HepG2 (cell line): ENCODE data around the gene OST4. TPM values are rescaled to one million over a fixed set of nuclear protein-coding genes. Genes with fewer than 3 reads are reported as not detected.

ENCODE experiments used
- BRF2 ChIP-seq: sonication (generic); formaldehyde crosslinking; IDR thresholded peaks from 2 replicates; pipeline ENCODE4 v1.8.1; 2022; ENCODE audit warnings: mild to moderate bottlenecking, missing genetic modification reagents
- CBX5 ChIP-seq: sonication (generic); formaldehyde crosslinking; IDR thresholded peaks from 2 replicates; pipeline ENCODE4 v1.4.0; 2020; ENCODE audit warnings: missing genetic modification reagents, borderline replicate concordance
- E2F5 ChIP-seq: sonication (generic); formaldehyde crosslinking; conservative IDR thresholded peaks from 2 replicates; pipeline ENCODE4 v1.4.0; 2020; ENCODE audit warnings: missing genetic modification reagents
- ETV5 ChIP-seq: IDR thresholded peaks from 2 replicates; pipeline ENCODE4 v1.6.1; 2018; ENCODE audit warnings: missing biosample characterization, missing genetic modification reagents, inconsistent platforms, borderline replicate concordance
- HNF1B ChIP-seq: sonication (generic); formaldehyde crosslinking; IDR thresholded peaks from 2 replicates; pipeline ENCODE4 v1.5.1; 2020; ENCODE audit warnings: mild to moderate bottlenecking, moderate library complexity, missing genetic modification reagents
- RNF219 ChIP-seq: sonication (generic); formaldehyde crosslinking; IDR thresholded peaks from 2 replicates; pipeline ENCODE4 v1.5.0; 2020; ENCODE audit warnings: mild to moderate bottlenecking, missing genetic modification reagents
- SKIL ChIP-seq: sonication (generic); formaldehyde crosslinking; IDR thresholded peaks from 2 replicates; pipeline ENCODE4 v1.8.0; 2022; ENCODE audit warnings: missing genetic modification reagents, mild to moderate bottlenecking, moderate library complexity, borderline replicate concordance
- SP5 ChIP-seq: IDR thresholded peaks from 2 replicates; pipeline ENCODE4 v1.6.1; 2016; ENCODE audit warnings: low read depth, borderline replicate concordance
- TFAP4 ChIP-seq: sonication (generic); IDR thresholded peaks from 2 replicates; pipeline ENCODE4 v1.6.1; 2016; ENCODE audit warnings: low read depth, borderline replicate concordance
- USF2 ChIP-seq, 2 experiments: sonication (generic) in 1 of 2; formaldehyde crosslinking in 1 of 2; IDR thresholded peaks; 2 replicates each; pipeline versions ENCODE4 v1.5.1 to v1.6.1; 2011 to 2020; ENCODE audit warnings: borderline replicate concordance in 1 of 2, low read depth in 1 of 2, low read length in 1 of 2, mild to moderate bottlenecking in 1 of 2, missing genetic modification reagents in 1 of 2, moderate library complexity in 1 of 2
- ZBTB26 ChIP-seq: IDR thresholded peaks from 2 replicates; pipeline ENCODE4 v1.6.1; 2016; ENCODE audit warnings: missing compliant biosample characterization, missing genetic modification reagents, borderline replicate concordance
- ZFP62 ChIP-seq: sonication (generic); formaldehyde crosslinking; IDR thresholded peaks from 2 replicates; pipeline ENCODE4 v1.4.0; 2020; ENCODE audit warnings: missing genetic modification reagents
- ZNF777 ChIP-seq: sonication (generic); formaldehyde crosslinking; IDR thresholded peaks from 2 replicates; pipeline ENCODE4 v1.4.0; 2020; ENCODE audit warnings: missing genetic modification reagents
- polyA plus RNA-seq, 8 experiments: library from polyadenylated mRNA; depleted of rRNA in 3 of 8; stranded (reverse) in 7 of 8; unstranded in 1 of 8; fragments of >200 nt; fragmentation: Illumina TruSeq in 4 of 8; extraction: Trizol in 4 of 8; gene quantifications; 2 replicates each; pipeline versions ENCODE4 v1.2.1 to v1.2.3, GENCODE V29; 2011 to 2016; ENCODE audit warnings: low read depth in 4 of 8, missing spikeins in 1 of 8, mixed read lengths in 1 of 8; ENCODE audit not compliant: insufficient read depth in 1 of 8
- total RNA-seq, 5 experiments: library from RNA; depleted of rRNA; stranded (reverse); fragments of >200 nt; fragmentation: Illumina TruSeq; extraction: Trizol; gene quantifications; 2 replicates each; pipeline ENCODE4 v1.2.3, GENCODE V29; 2016; ENCODE audit warnings: low read depth in 1 of 5

OST4 gene
- total and polyA plus RNA-seq, 2 of the 13 experiments (the other 11 are each of a cell fraction or from before 2014, with no cell fraction given): 498 to 584 TPM

GRCh38 chr2:27086090-27086723 is 14.8 kb upstream of the OST4 start (continued):
- no peak for TF ChIP-seq SKIL (CRISPR knock-in tag)
- TF ChIP-seq USF2 (IDR thresholded peaks at IDR 0.05; ENCODE audit: low read depth, low read length): peak; percentile 51
- TF ChIP-seq USF2 (CRISPR knock-in tag; IDR thresholded peaks at IDR 0.05; ENCODE audit: borderline replicate concordance): no peak
- peak; percentile 68; the same call in 1 of the 2 replicates for TF ChIP-seq ETV5 (CRISPR knock-in tag)
- no peak; the same call in 1 of the 2 replicates for TF ChIP-seq BRF2 (CRISPR knock-in tag)
- TF ChIP-seq ZFP62: no peak
- TF ChIP-seq ZNF777: peak; percentile 80; the same call in 1 of the 2 replicates
- TF ChIP-seq RNF219 (CRISPR knock-in tag): no peak
- peak; percentile 71; the same call in 1 of the 2 replicates for TF ChIP-seq SP5
- TF ChIP-seq CBX5 (CRISPR knock-in tag): peak; percentile 71; the same call in 1 of the 2 replicates
- peak; percentile 98 for TF ChIP-seq E2F5
- TF ChIP-seq HNF1B (CRISPR knock-in tag): peak; percentile 75
- no peak for TF ChIP-seq TFAP4
- TF ChIP-seq ZBTB26 (CRISPR knock-in tag): peak; percentile 53; the same call in 1 of the 2 replicates
